GM12878 (cell line): Measurements from ENCODE around the gene FANCI. TPM values are rescaled to one million over a fixed set of nuclear protein-coding genes. Genes with fewer than 3 reads are reported as not detected.

ENCODE experiments used
- ATAC-seq: fragments of 200-7000 bp; cut with Tn5 transposase; 3 replicates; pipeline ENCODE4 v1.9.1; 2020; ENCODE audit warnings: mild to moderate bottlenecking, moderate library complexity
- BruUV-seq: library from RNA; stranded (reverse); fragments of 400-500 nt; replicated peaks from 2 replicates; lab custom pipeline; 2021; lab: Mats Ljungman, UMichigan
- CTCF ChIA-PET: fragments of 300-600 bp; sonication (Branson Sonifier 250); formaldehyde crosslinking; extraction: SDS; loops from one replicate; lab custom pipeline; 2021; ENCODE audit warnings: inconsistent platforms; lab: Yijun Ruan, JAX
- POLR2A ChIA-PET: fragments of 350-600 bp; formaldehyde crosslinking; extraction: SDS; loops from one replicate; lab custom pipeline; 2021; ENCODE audit warnings: inconsistent platforms; lab: Charles Lee
- RAD21 ChIA-PET: fragments of 300-600 bp; sonication (Branson Sonifier 250); formaldehyde crosslinking; loops from one replicate; lab custom pipeline; 2023; ENCODE audit warnings: antibody characterized with exemption; ENCODE audit not compliant: unreplicated experiment; lab: Charles Lee
- SMC1A ChIA-PET: fragments of 300-600 bp; sonication (Branson Sonifier 250); formaldehyde crosslinking; loops from one replicate; lab custom pipeline; 2023; ENCODE audit not compliant: unreplicated experiment, uncharacterized antibody; lab: Charles Lee
- DNase-seq: peaks from one replicate; pipeline ENCODE4 v3.0.0-alpha.2; 2011; ENCODE audit warnings: low read depth, low spot score
- FAIRE-seq: peaks from 3 replicates; lab custom pipeline; 2011; peaks lifted over from hg19 to GRCh38; lab: Jason Lieb, UNC
- H2AFZ ChIP-seq: 2 replicates; pipeline ENCODE4 v1.6.0; 2011; ENCODE audit warnings: low read depth, low read length, control low read depth; ENCODE audit not compliant: control insufficient read depth
- H3K27ac ChIP-seq: 2 replicates; pipeline ENCODE4 v1.5.1; 2011; ENCODE audit warnings: control low read depth; ENCODE audit not compliant: control insufficient read depth, insufficient read depth
- H3K27me3 ChIP-seq, 2 experiments: replicated peaks in 1 of 2; 2 replicates each; pipeline versions ENCODE4 v1.6.0 to v1.6.1; 2011; ENCODE audit warnings: low read length in 1 of 2; ENCODE audit not compliant: control insufficient read depth in 2 of 2, insufficient read depth in 2 of 2
- H3K36me3 ChIP-seq, 2 experiments: 2 replicates each; pipeline ENCODE4 v1.5.1; 2011; ENCODE audit warnings: low read length in 1 of 2; ENCODE audit not compliant: control insufficient read depth in 2 of 2, insufficient read depth in 2 of 2
- H3K4me1 ChIP-seq: 2 replicates; pipeline ENCODE4 v1.6.1; 2011; ENCODE audit warnings: mild to moderate bottlenecking, low read length, moderate library complexity, mixed read lengths; ENCODE audit not compliant: control insufficient read depth, insufficient read depth
- H3K4me2 ChIP-seq: 2 replicates; pipeline ENCODE4 v1.6.0; 2011; ENCODE audit warnings: control low read depth; ENCODE audit not compliant: control insufficient read depth, insufficient read depth
- H3K4me3 ChIP-seq: fragments of 200-600 bp; sonication (generic); 2 replicates; pipeline ENCODE4 v1.5.1; 2016
- H3K79me2 ChIP-seq: 2 replicates; pipeline ENCODE4 v1.6.0; 2011; ENCODE audit warnings: low read length; ENCODE audit not compliant: control insufficient read depth, insufficient read depth
- H3K9ac ChIP-seq: 2 replicates; pipeline ENCODE4 v1.8.0; 2011; ENCODE audit warnings: low read length, control low read depth, mixed read lengths; ENCODE audit not compliant: control insufficient read depth, insufficient read depth
- H3K9me3 ChIP-seq: replicated peaks from 3 replicates; pipeline ENCODE4 v1.5.1; 2011; ENCODE audit warnings: mild to moderate bottlenecking, low read length; ENCODE audit not compliant: control insufficient read depth, insufficient read depth
- H4K20me1 ChIP-seq: 2 replicates; pipeline ENCODE4 v1.6.0; 2011; ENCODE audit not compliant: control insufficient read depth, insufficient read depth
- CEBPB ChIP-seq, 2 experiments: fragments of 150-350 bp in 1 of 2; IDR thresholded peaks; 2 replicates each; pipeline ENCODE4 v1.6.1; 2012 to 2014; ENCODE audit warnings: low read depth in 2 of 2, low read length in 2 of 2, borderline replicate concordance in 1 of 2, inconsistent platforms in 1 of 2
- ESRRA ChIP-seq: IDR thresholded peaks from 2 replicates; pipeline ENCODE4 v1.6.1; 2012; ENCODE audit warnings: mild to moderate bottlenecking, low read length, improper control_type of control experiment
- HDAC2 ChIP-seq: fragments of 200-600 bp; sonication (generic); IDR thresholded peaks from 2 replicates; pipeline ENCODE4 v1.6.1; 2017
- IKZF2 ChIP-seq, 2 experiments: fragments of 450-650 bp; IDR thresholded peaks; 2 replicates each; pipeline ENCODE4 v1.6.1; 2017; ENCODE audit warnings: mild to moderate bottlenecking in 2 of 2, moderate library complexity in 2 of 2
- LARP7 ChIP-seq: fragments of 450-650 bp; IDR thresholded peaks from 2 replicates; pipeline ENCODE4 v1.6.1; 2017; ENCODE audit warnings: mild to moderate bottlenecking
- MYC ChIP-seq: IDR thresholded peaks from 2 replicates; pipeline ENCODE4 v1.6.1; 2011; ENCODE audit warnings: mild to moderate bottlenecking, low read length, moderate library complexity, inconsistent platforms; ENCODE audit not compliant: insufficient read depth, insufficient replicate concordance, insufficient read length, severe bottlenecking
- ZNF622 ChIP-seq: fragments of 450-650 bp; IDR thresholded peaks from 2 replicates; pipeline ENCODE4 v1.6.1; 2017; ENCODE audit warnings: mild to moderate bottlenecking, inconsistent platforms
- WGBS: methylation state at CpG from one replicate; pipeline ENCODE4 v1.1.6; 2016; ENCODE audit warnings: low lambda C conversion rate; ENCODE audit not compliant: insufficient replicate concordance, insufficient coverage; ENCODE audit errors: missing lambda C conversion rate; 5-methylcytosine and 5-hydroxymethylcytosine counted together
- in situ Hi-C: fragments of 300-500 bp; cut with MboI; formaldehyde crosslinking; loops from 9 replicates; pipeline ENCODE4 v1.14.3; 2018; ENCODE audit warnings: mixed read lengths
- intact Hi-C: fragments of 100-400 bp; cut with micrococcal nuclease; formaldehyde crosslinking; loops from one replicate; pipeline ENCODE4 v1.14.2; 2022; ENCODE audit not compliant: unreplicated experiment
- polyA plus RNA-seq, 11 experiments: library from polyadenylated mRNA; depleted of rRNA in 4 of 11; unstranded in 6 of 11; stranded (reverse) in 5 of 11; fragments of >200 nt; fragmentation: Nextera tagmentation in 4 of 11; fragmentation: Illumina TruSeq in 1 of 11; extraction: Ambion mirVana in 4 of 11; extraction: Trizol in 1 of 11; gene quantifications; 1 replicate in 1 of 11; 2 replicates in 10 of 11; pipeline versions ENCODE4 v1.2.1 to v1.2.3, GENCODE V29; 2011 to 2016; ENCODE audit warnings: inconsistent platforms in 2 of 11, missing spikeins in 2 of 11, low read depth in 1 of 11
- total RNA-seq, 4 experiments: library from RNA; depleted of rRNA in 3 of 4; stranded (reverse); fragments of >200 nt in 3 of 4; fragmentation: Illumina TruSeq in 1 of 4; extraction: Trizol in 1 of 4; gene quantifications; 2 replicates each; pipeline versions ENCODE4 v1.2.1 to v1.2.3, GENCODE V29; 2013 to 2021
- TF ChIP-seq, protein P1 (sequence below): fragments of 450-650 bp; IDR thresholded peaks from 2 replicates; pipeline ENCODE4 v1.6.1; 2017; ENCODE audit warnings: mild to moderate bottlenecking, moderate library complexity
- TF ChIP-seq, protein P2 (sequence below): fragments of 450-650 bp; formaldehyde crosslinking; IDR thresholded peaks from 2 replicates; pipeline ENCODE4 v1.4.0; 2022; ENCODE audit warnings: mild to moderate bottlenecking, moderate library complexity
- TF ChIP-seq, protein P3 (sequence below): fragments of 450-650 bp; formaldehyde crosslinking; IDR thresholded peaks from 2 replicates; pipeline ENCODE4 v1.4.0; 2020; ENCODE audit warnings: mild to moderate bottlenecking, moderate library complexity

FANCI gene
- total and polyA plus RNA-seq, 10 of the 15 experiments (the other 5 are each of a cell fraction or from before 2014, with no cell fraction given): 38.1 to 129 (median 82.4) TPM

DNA sequence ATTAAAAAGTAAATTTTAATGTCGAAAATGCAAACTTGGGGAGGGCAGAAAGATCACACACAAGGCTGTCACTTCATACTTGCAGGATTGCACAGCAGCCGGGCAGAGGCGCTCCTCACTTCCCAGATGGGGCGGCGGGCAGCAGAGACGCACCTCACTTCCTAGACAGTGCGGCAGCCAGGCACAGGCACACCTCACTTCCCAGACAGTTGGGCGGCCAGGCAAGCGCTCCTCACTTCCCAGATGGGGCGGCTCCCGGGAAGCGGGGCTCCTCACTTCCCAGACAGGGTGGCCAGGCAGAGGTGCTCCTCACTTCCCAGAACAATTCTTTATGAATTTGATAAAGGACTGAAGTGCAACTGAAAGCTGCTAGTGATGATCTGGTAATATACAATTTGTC, 43.6 kb upstream of the FANCI start:
- Histone ChIP-seq H3K79me2 (no peaks in the 10 kb centered on the region), H3K27me3 (no peaks in the 10 kb centered on the region), H3K4me2 (no peak overlapping the region), H2AFZ (no peak overlapping the region), H3K36me3 (peaks cover 0 to 3% of the 10 kb centered on the region in 2 experiments; a peak in 2 of 4 replicates), H3K9me3 (no peaks in the 10 kb centered on the region), H3K4me1 (no peaks in the 10 kb centered on the region), H3K27ac (no peak overlapping the region), H3K9ac (no peak overlapping the region), H3K4me3 (no peak overlapping the region), H4K20me1 (no peaks in the 10 kb centered on the region)
- in situ Hi-C loops: no loop called here
- ChIA-PET CTCF (interaction anchor here (1.0 to 1.1 kb wide), 2 partner anchors 22 to 29 kb away, joined by 3 read pairs; no protein-coding TSS in a partner anchor), RAD21 (no interaction called here), POLR2A (no interaction called here), SMC1A (no interaction called here)
- ATAC-seq (no peak), FAIRE-seq (no peak), DNase-seq (no peak)
- intact Hi-C loops: loop anchor here (10.0 kb wide), 1 partner anchor 105 kb away; no protein-coding TSS in a partner anchor
- BruUV-seq: no TSS peak
- 95% methylated on average over 12 of the region's 12 CpGs for WGBS
- no peak for TF ChIP-seq LARP7
- TF ChIP-seq, protein P1, sequence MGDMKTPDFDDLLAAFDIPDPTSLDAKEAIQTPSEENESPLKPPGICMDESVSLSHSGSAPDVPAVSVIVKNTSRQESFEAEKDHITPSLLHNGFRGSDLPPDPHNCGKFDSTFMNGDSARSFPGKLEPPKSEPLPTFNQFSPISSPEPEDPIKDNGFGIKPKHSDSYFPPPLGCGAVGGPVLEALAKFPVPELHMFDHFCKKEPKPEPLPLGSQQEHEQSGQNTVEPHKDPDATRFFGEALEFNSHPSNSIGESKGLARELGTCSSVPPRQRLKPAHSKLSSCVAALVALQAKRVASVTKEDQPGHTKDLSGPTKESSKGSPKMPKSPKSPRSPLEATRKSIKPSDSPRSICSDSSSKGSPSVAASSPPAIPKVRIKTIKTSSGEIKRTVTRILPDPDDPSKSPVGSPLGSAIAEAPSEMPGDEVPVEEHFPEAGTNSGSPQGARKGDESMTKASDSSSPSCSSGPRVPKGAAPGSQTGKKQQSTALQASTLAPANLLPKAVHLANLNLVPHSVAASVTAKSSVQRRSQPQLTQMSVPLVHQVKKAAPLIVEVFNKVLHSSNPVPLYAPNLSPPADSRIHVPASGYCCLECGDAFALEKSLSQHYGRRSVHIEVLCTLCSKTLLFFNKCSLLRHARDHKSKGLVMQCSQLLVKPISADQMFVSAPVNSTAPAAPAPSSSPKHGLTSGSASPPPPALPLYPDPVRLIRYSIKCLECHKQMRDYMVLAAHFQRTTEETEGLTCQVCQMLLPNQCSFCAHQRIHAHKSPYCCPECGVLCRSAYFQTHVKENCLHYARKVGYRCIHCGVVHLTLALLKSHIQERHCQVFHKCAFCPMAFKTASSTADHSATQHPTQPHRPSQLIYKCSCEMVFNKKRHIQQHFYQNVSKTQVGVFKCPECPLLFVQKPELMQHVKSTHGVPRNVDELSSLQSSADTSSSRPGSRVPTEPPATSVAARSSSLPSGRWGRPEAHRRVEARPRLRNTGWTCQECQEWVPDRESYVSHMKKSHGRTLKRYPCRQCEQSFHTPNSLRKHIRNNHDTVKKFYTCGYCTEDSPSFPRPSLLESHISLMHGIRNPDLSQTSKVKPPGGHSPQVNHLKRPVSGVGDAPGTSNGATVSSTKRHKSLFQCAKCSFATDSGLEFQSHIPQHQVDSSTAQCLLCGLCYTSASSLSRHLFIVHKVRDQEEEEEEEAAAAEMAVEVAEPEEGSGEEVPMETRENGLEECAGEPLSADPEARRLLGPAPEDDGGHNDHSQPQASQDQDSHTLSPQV: no peak
- TF ChIP-seq IKZF2 (IDR thresholded peaks at IDR 0.05): no peak
- no peak for TF ChIP-seq CEBPB (IDR thresholded peaks at IDR 0.05; ENCODE audit: borderline replicate concordance in 1 of 2, low read depth in 2 of 2, low read length in 2 of 2)
- TF ChIP-seq, protein P2, sequence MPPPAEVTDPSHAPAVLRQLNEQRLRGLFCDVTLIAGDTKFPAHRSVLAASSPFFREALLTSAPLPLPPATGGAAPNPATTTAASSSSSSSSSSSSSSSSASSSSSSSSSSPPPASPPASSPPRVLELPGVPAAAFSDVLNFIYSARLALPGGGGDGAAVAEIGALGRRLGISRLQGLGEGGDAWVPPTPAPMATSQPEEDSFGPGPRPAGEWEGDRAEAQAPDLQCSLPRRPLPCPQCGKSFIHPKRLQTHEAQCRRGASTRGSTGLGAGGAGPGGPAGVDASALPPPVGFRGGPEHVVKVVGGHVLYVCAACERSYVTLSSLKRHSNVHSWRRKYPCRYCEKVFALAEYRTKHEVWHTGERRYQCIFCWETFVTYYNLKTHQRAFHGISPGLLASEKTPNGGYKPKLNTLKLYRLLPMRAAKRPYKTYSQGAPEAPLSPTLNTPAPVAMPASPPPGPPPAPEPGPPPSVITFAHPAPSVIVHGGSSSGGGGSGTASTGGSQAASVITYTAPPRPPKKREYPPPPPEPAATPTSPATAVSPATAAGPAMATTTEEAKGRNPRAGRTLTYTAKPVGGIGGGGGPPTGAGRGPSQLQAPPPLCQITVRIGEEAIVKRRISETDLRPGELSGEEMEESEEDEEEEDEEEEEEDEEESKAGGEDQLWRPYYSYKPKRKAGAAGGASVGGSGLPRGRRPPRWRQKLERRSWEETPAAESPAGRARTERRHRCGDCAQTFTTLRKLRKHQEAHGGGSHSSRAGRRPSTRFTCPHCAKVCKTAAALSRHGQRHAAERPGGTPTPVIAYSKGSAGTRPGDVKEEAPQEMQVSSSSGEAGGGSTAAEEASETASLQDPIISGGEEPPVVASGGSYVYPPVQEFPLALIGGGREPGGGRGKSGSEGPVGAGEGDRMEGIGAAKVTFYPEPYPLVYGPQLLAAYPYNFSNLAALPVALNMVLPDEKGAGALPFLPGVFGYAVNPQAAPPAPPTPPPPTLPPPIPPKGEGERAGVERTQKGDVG (CRISPR knock-in tag): no peak
- no peak for TF ChIP-seq ZNF622
- TF ChIP-seq, protein P3, sequence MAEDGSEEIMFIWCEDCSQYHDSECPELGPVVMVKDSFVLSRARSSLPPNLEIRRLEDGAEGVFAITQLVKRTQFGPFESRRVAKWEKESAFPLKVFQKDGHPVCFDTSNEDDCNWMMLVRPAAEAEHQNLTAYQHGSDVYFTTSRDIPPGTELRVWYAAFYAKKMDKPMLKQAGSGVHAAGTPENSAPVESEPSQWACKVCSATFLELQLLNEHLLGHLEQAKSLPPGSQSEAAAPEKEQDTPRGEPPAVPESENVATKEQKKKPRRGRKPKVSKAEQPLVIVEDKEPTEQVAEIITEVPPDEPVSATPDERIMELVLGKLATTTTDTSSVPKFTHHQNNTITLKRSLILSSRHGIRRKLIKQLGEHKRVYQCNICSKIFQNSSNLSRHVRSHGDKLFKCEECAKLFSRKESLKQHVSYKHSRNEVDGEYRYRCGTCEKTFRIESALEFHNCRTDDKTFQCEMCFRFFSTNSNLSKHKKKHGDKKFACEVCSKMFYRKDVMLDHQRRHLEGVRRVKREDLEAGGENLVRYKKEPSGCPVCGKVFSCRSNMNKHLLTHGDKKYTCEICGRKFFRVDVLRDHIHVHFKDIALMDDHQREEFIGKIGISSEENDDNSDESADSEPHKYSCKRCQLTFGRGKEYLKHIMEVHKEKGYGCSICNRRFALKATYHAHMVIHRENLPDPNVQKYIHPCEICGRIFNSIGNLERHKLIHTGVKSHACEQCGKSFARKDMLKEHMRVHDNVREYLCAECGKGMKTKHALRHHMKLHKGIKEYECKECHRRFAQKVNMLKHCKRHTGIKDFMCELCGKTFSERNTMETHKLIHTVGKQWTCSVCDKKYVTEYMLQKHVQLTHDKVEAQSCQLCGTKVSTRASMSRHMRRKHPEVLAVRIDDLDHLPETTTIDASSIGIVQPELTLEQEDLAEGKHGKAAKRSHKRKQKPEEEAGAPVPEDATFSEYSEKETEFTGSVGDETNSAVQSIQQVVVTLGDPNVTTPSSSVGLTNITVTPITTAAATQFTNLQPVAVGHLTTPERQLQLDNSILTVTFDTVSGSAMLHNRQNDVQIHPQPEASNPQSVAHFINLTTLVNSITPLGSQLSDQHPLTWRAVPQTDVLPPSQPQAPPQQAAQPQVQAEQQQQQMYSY (CRISPR knock-in tag): no peak
- no peak for TF ChIP-seq MYC
- no peak for TF ChIP-seq HDAC2
- no peak for TF ChIP-seq ESRRA
